GM12878 (cell line): Measurements from ENCODE around the gene STMP1. TPM values are rescaled to one million over a fixed set of nuclear protein-coding genes. Genes with fewer than 3 reads are reported as not detected.

ENCODE experiments used
- ATAC-seq: fragments of 200-7000 bp; cut with Tn5 transposase; 3 replicates; pipeline ENCODE4 v1.9.1; 2020; ENCODE audit warnings: mild to moderate bottlenecking, moderate library complexity
- BruUV-seq: library from RNA; stranded (reverse); fragments of 400-500 nt; replicated peaks from 2 replicates; lab custom pipeline; 2021; lab: Mats Ljungman, UMichigan
- CTCF ChIA-PET: fragments of 300-600 bp; sonication (Branson Sonifier 250); formaldehyde crosslinking; extraction: SDS; loops from one replicate; lab custom pipeline; 2021; ENCODE audit warnings: inconsistent platforms; lab: Yijun Ruan, JAX
- POLR2A ChIA-PET: fragments of 350-600 bp; formaldehyde crosslinking; extraction: SDS; loops from one replicate; lab custom pipeline; 2021; ENCODE audit warnings: inconsistent platforms; lab: Charles Lee
- RAD21 ChIA-PET: fragments of 300-600 bp; sonication (Branson Sonifier 250); formaldehyde crosslinking; loops from one replicate; lab custom pipeline; 2023; ENCODE audit warnings: antibody characterized with exemption; ENCODE audit not compliant: unreplicated experiment; lab: Charles Lee
- SMC1A ChIA-PET: fragments of 300-600 bp; sonication (Branson Sonifier 250); formaldehyde crosslinking; loops from one replicate; lab custom pipeline; 2023; ENCODE audit not compliant: unreplicated experiment, uncharacterized antibody; lab: Charles Lee
- DNase-seq: peaks from one replicate; pipeline ENCODE4 v3.0.0-alpha.2; 2011; ENCODE audit warnings: low read depth, low spot score
- FAIRE-seq: peaks from 3 replicates; lab custom pipeline; 2011; peaks lifted over from hg19 to GRCh38; lab: Jason Lieb, UNC
- H2AFZ ChIP-seq: 2 replicates; pipeline ENCODE4 v1.6.0; 2011; ENCODE audit warnings: low read depth, low read length, control low read depth; ENCODE audit not compliant: control insufficient read depth
- H3K27ac ChIP-seq: 2 replicates; pipeline ENCODE4 v1.5.1; 2011; ENCODE audit warnings: control low read depth; ENCODE audit not compliant: control insufficient read depth, insufficient read depth
- H3K27me3 ChIP-seq, 2 experiments: replicated peaks in 1 of 2; 2 replicates each; pipeline versions ENCODE4 v1.6.0 to v1.6.1; 2011; ENCODE audit warnings: low read length in 1 of 2; ENCODE audit not compliant: control insufficient read depth in 2 of 2, insufficient read depth in 2 of 2
- H3K36me3 ChIP-seq, 2 experiments: 2 replicates each; pipeline ENCODE4 v1.5.1; 2011; ENCODE audit warnings: low read length in 1 of 2; ENCODE audit not compliant: control insufficient read depth in 2 of 2, insufficient read depth in 2 of 2
- H3K4me1 ChIP-seq: 2 replicates; pipeline ENCODE4 v1.6.1; 2011; ENCODE audit warnings: mild to moderate bottlenecking, low read length, moderate library complexity, mixed read lengths; ENCODE audit not compliant: control insufficient read depth, insufficient read depth
- H3K4me2 ChIP-seq: 2 replicates; pipeline ENCODE4 v1.6.0; 2011; ENCODE audit warnings: control low read depth; ENCODE audit not compliant: control insufficient read depth, insufficient read depth
- H3K4me3 ChIP-seq: fragments of 200-600 bp; sonication (generic); 2 replicates; pipeline ENCODE4 v1.5.1; 2016
- H3K79me2 ChIP-seq: 2 replicates; pipeline ENCODE4 v1.6.0; 2011; ENCODE audit warnings: low read length; ENCODE audit not compliant: control insufficient read depth, insufficient read depth
- H3K9ac ChIP-seq: 2 replicates; pipeline ENCODE4 v1.8.0; 2011; ENCODE audit warnings: low read length, control low read depth, mixed read lengths; ENCODE audit not compliant: control insufficient read depth, insufficient read depth
- H3K9me3 ChIP-seq: replicated peaks from 3 replicates; pipeline ENCODE4 v1.5.1; 2011; ENCODE audit warnings: mild to moderate bottlenecking, low read length; ENCODE audit not compliant: control insufficient read depth, insufficient read depth
- H4K20me1 ChIP-seq: 2 replicates; pipeline ENCODE4 v1.6.0; 2011; ENCODE audit not compliant: control insufficient read depth, insufficient read depth
- ASH2L ChIP-seq: fragments of 300-600, 200-600 bp; sonication (generic); IDR thresholded peaks from 2 replicates; pipeline ENCODE4 v1.6.1; 2017; ENCODE audit warnings: low read depth, mild to moderate bottlenecking, borderline replicate concordance
- CEBPB ChIP-seq, 2 experiments: fragments of 150-350 bp in 1 of 2; IDR thresholded peaks; 2 replicates each; pipeline ENCODE4 v1.6.1; 2012 to 2014; ENCODE audit warnings: low read depth in 2 of 2, low read length in 2 of 2, borderline replicate concordance in 1 of 2, inconsistent platforms in 1 of 2
- CHD2 ChIP-seq: IDR thresholded peaks from 2 replicates; pipeline ENCODE4 v1.6.1; 2011; ENCODE audit warnings: low read depth, low read length, improper control_type of control experiment, borderline replicate concordance
- CREM ChIP-seq: IDR thresholded peaks from 2 replicates; pipeline ENCODE4 v1.6.1; 2014; ENCODE audit warnings: antibody characterized with exemption, low read depth
- FOS ChIP-seq: IDR thresholded peaks from 3 replicates; pipeline ENCODE4 v1.6.1; 2011; ENCODE audit warnings: borderline replicate concordance; ENCODE audit not compliant: insufficient read length; ENCODE audit errors: extremely low read depth
- MTA2 ChIP-seq: fragments of 450-650 bp; IDR thresholded peaks from 2 replicates; pipeline ENCODE4 v1.6.1; 2016; ENCODE audit warnings: low read depth, mild to moderate bottlenecking, moderate library complexity
- NRF1 ChIP-seq: conservative IDR thresholded peaks from 2 replicates; pipeline ENCODE4 v1.6.1; 2011; ENCODE audit warnings: mild to moderate bottlenecking, low read depth, low read length, improper control_type of control experiment
- RFX5 ChIP-seq: IDR thresholded peaks from 2 replicates; pipeline ENCODE4 v1.6.1; 2011; ENCODE audit warnings: low read depth, low read length, improper control_type of control experiment
- SREBF1 ChIP-seq: IDR thresholded peaks from 2 replicates; pipeline ENCODE4 v1.6.1; 2012; ENCODE audit warnings: mild to moderate bottlenecking, low read length
- YBX1 ChIP-seq: fragments of 450-650 bp; IDR thresholded peaks from 2 replicates; pipeline ENCODE4 v1.6.1; 2016; ENCODE audit warnings: antibody characterized with exemption
- WGBS: methylation state at CpG from one replicate; pipeline ENCODE4 v1.1.6; 2016; ENCODE audit warnings: low lambda C conversion rate; ENCODE audit not compliant: insufficient replicate concordance, insufficient coverage; ENCODE audit errors: missing lambda C conversion rate; 5-methylcytosine and 5-hydroxymethylcytosine counted together
- in situ Hi-C: fragments of 300-500 bp; cut with MboI; formaldehyde crosslinking; loops from 9 replicates; pipeline ENCODE4 v1.14.3; 2018; ENCODE audit warnings: mixed read lengths
- intact Hi-C: fragments of 100-400 bp; cut with micrococcal nuclease; formaldehyde crosslinking; loops from one replicate; pipeline ENCODE4 v1.14.2; 2022; ENCODE audit not compliant: unreplicated experiment
- polyA plus RNA-seq, 11 experiments: library from polyadenylated mRNA; depleted of rRNA in 4 of 11; unstranded in 6 of 11; stranded (reverse) in 5 of 11; fragments of >200 nt; fragmentation: Nextera tagmentation in 4 of 11; fragmentation: Illumina TruSeq in 1 of 11; extraction: Ambion mirVana in 4 of 11; extraction: Trizol in 1 of 11; gene quantifications; 1 replicate in 1 of 11; 2 replicates in 10 of 11; pipeline versions ENCODE4 v1.2.1 to v1.2.3, GENCODE V29; 2011 to 2016; ENCODE audit warnings: inconsistent platforms in 2 of 11, missing spikeins in 2 of 11, low read depth in 1 of 11
- total RNA-seq, 4 experiments: library from RNA; depleted of rRNA in 3 of 4; stranded (reverse); fragments of >200 nt in 3 of 4; fragmentation: Illumina TruSeq in 1 of 4; extraction: Trizol in 1 of 4; gene quantifications; 2 replicates each; pipeline versions ENCODE4 v1.2.1 to v1.2.3, GENCODE V29; 2013 to 2021
- TF ChIP-seq, protein P1 (sequence below): fragments of 150-350 bp; IDR thresholded peaks from 2 replicates; pipeline ENCODE4 v1.6.1; 2014; ENCODE audit warnings: mild to moderate bottlenecking, low read depth, low read length
- TF ChIP-seq, protein P2 (sequence below): fragments of 450-650 bp; IDR thresholded peaks from 2 replicates; pipeline ENCODE4 v1.6.1; 2017; ENCODE audit warnings: mild to moderate bottlenecking, moderate library complexity
- TF ChIP-seq, protein P3 (sequence below): fragments of 150-350 bp; IDR thresholded peaks from 2 replicates; pipeline ENCODE4 v1.6.1; 2016; ENCODE audit warnings: low read depth, low read length

Gene STMP1
- total and polyA plus RNA-seq, 10 of the 15 experiments (the other 5 are each of a cell fraction or from before 2014, with no cell fraction given): 8.0 to 79.9 (median 24.7) TPM

DNA sequence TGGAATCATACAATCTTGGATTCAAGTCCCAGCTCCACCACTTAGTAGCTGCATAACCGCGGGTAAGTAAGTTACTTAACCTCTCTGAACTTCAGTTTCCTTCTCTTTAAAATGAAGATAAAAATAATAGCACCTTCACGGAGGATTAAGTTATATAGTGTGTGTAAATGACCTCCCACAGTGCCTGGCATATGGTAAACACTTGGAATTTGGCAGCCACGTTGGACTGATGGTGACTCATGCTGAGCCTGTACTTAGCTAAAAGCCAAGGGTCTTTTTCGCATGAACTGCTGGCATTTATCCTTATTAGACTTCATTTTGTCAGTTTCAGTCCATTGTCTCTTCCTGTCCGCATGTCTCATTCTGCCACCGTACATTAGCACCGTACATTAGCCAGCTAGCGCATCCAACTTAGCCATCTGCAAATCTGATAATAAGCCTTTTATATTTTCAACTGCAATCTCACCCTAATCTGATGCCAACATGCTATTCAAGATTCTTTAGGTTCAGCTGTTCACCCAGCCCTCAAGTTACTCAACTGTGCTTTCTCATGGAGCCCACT lies 54.4 kb downstream of the STMP1 start:
- Histone ChIP-seq H3K27ac (no peak overlapping the region), H3K4me3 (no peak overlapping the region), H3K4me2 (no peak overlapping the region), H3K9ac (no peak overlapping the region), H3K27me3 (no peaks in the 10 kb centered on the region; a peak in 1 of 4 replicates), H4K20me1 (no peaks in the 10 kb centered on the region), H3K79me2 (no peaks in the 10 kb centered on the region), H3K36me3 (no peaks in the 10 kb centered on the region), H3K9me3 (no peaks in the 10 kb centered on the region), H2AFZ (no peak overlapping the region), H3K4me1 (no peaks in the 10 kb centered on the region)
- ChIA-PET CTCF (interaction anchor here (1.2 to 1.8 kb wide), 3 partner anchors 38 to 44 kb away, joined by 3 to 4 read pairs (median 3); no protein-coding TSS in a partner anchor), RAD21 (no interaction called here), POLR2A (no interaction called here), SMC1A (no interaction called here)
- FAIRE-seq: no peak
- 61% methylated on average over 9 of the region's 9 CpGs for WGBS
- in situ Hi-C loops (no loop called here), intact Hi-C loops (no loop called here)
- BruUV-seq: no TSS peak
- ATAC-seq: no peak
- DNase-seq: no peak
- TF ChIP-seq CEBPB (IDR thresholded peaks at IDR 0.05; ENCODE audit: borderline replicate concordance in 1 of 2, low read depth in 2 of 2, low read length in 2 of 2): no peak
- no peak for TF ChIP-seq NRF1
- no peak for TF ChIP-seq RFX5
- TF ChIP-seq YBX1: no peak
- TF ChIP-seq, protein P1, sequence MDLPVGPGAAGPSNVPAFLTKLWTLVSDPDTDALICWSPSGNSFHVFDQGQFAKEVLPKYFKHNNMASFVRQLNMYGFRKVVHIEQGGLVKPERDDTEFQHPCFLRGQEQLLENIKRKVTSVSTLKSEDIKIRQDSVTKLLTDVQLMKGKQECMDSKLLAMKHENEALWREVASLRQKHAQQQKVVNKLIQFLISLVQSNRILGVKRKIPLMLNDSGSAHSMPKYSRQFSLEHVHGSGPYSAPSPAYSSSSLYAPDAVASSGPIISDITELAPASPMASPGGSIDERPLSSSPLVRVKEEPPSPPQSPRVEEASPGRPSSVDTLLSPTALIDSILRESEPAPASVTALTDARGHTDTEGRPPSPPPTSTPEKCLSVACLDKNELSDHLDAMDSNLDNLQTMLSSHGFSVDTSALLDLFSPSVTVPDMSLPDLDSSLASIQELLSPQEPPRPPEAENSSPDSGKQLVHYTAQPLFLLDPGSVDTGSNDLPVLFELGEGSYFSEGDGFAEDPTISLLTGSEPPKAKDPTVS: no peak
- no peak for TF ChIP-seq CHD2
- TF ChIP-seq FOS: no peak
- no peak for TF ChIP-seq CREM
- TF ChIP-seq, protein P2, sequence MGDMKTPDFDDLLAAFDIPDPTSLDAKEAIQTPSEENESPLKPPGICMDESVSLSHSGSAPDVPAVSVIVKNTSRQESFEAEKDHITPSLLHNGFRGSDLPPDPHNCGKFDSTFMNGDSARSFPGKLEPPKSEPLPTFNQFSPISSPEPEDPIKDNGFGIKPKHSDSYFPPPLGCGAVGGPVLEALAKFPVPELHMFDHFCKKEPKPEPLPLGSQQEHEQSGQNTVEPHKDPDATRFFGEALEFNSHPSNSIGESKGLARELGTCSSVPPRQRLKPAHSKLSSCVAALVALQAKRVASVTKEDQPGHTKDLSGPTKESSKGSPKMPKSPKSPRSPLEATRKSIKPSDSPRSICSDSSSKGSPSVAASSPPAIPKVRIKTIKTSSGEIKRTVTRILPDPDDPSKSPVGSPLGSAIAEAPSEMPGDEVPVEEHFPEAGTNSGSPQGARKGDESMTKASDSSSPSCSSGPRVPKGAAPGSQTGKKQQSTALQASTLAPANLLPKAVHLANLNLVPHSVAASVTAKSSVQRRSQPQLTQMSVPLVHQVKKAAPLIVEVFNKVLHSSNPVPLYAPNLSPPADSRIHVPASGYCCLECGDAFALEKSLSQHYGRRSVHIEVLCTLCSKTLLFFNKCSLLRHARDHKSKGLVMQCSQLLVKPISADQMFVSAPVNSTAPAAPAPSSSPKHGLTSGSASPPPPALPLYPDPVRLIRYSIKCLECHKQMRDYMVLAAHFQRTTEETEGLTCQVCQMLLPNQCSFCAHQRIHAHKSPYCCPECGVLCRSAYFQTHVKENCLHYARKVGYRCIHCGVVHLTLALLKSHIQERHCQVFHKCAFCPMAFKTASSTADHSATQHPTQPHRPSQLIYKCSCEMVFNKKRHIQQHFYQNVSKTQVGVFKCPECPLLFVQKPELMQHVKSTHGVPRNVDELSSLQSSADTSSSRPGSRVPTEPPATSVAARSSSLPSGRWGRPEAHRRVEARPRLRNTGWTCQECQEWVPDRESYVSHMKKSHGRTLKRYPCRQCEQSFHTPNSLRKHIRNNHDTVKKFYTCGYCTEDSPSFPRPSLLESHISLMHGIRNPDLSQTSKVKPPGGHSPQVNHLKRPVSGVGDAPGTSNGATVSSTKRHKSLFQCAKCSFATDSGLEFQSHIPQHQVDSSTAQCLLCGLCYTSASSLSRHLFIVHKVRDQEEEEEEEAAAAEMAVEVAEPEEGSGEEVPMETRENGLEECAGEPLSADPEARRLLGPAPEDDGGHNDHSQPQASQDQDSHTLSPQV: no peak
- no peak for TF ChIP-seq MTA2
- TF ChIP-seq ASH2L: no peak
- TF ChIP-seq, protein P3, sequence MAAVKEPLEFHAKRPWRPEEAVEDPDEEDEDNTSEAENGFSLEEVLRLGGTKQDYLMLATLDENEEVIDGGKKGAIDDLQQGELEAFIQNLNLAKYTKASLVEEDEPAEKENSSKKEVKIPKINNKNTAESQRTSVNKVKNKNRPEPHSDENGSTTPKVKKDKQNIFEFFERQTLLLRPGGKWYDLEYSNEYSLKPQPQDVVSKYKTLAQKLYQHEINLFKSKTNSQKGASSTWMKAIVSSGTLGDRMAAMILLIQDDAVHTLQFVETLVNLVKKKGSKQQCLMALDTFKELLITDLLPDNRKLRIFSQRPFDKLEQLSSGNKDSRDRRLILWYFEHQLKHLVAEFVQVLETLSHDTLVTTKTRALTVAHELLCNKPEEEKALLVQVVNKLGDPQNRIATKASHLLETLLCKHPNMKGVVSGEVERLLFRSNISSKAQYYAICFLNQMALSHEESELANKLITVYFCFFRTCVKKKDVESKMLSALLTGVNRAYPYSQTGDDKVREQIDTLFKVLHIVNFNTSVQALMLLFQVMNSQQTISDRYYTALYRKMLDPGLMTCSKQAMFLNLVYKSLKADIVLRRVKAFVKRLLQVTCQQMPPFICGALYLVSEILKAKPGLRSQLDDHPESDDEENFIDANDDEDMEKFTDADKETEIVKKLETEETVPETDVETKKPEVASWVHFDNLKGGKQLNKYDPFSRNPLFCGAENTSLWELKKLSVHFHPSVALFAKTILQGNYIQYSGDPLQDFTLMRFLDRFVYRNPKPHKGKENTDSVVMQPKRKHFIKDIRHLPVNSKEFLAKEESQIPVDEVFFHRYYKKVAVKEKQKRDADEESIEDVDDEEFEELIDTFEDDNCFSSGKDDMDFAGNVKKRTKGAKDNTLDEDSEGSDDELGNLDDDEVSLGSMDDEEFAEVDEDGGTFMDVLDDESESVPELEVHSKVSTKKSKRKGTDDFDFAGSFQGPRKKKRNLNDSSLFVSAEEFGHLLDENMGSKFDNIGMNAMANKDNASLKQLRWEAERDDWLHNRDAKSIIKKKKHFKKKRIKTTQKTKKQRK: no peak
- no peak for TF ChIP-seq SREBF1
